KOPT-K1 (cell line): ENCODE measurements around the gene BCAR3.

Experiments used
- H3K27ac ChIP-seq: fragments of 200-600 bp; sonication (generic); 2 replicates; pipeline ENCODE4 v1.5.1; 2016; ENCODE audit warnings: antibody characterized with exemption, mild to moderate bottlenecking, low read depth, low read length; ENCODE audit not compliant: poor library complexity, severe bottlenecking
- H3K36me3 ChIP-seq: fragments of 200-600 bp; sonication (generic); 2 replicates; pipeline ENCODE4 v1.5.1; 2017; ENCODE audit warnings: antibody characterized with exemption, mild to moderate bottlenecking, low read length, moderate library complexity; ENCODE audit not compliant: insufficient read depth
- H3K9me3 ChIP-seq: fragments of 200-600 bp; sonication (generic); 2 replicates; pipeline ENCODE4 v1.5.1; 2017; ENCODE audit warnings: antibody characterized with exemption, low read length, mild to moderate bottlenecking; ENCODE audit not compliant: insufficient read depth, poor library complexity, severe bottlenecking

Gene BCAR3

GRCh38 chr1:93518516-93518915 lies 163.1 kb downstream of the BCAR3 start:
- H3K9me3 ChIP-seq = no peaks in the 10 kb centered on the region
- H3K36me3 ChIP-seq = no peaks in the 10 kb centered on the region
- no peak overlapping the region for H3K27ac ChIP-seq

GRCh38 chr1:93516164-93516563 lies 165.5 kb downstream of the BCAR3 start:
- Histone ChIP-seq H3K9me3 (no peaks in the 10 kb centered on the region), H3K36me3 (no peaks in the 10 kb centered on the region), H3K27ac (no peak overlapping the region)
